Cerebellar cortex (tissue), 1 donor: ENCODE results near the gene PRELID2.
"Not testable (repeated sequence)": the region's sequence is repeated elsewhere in the genome, so short reads cannot be mapped to it uniquely, and the experiment has no call there.

Experiments used
- DNase-seq: peaks from one replicate; pipeline ENCODE4 v3.0.0-alpha.2; 2015; ENCODE audit warnings: low spot score

The PRELID2 gene

DNA sequence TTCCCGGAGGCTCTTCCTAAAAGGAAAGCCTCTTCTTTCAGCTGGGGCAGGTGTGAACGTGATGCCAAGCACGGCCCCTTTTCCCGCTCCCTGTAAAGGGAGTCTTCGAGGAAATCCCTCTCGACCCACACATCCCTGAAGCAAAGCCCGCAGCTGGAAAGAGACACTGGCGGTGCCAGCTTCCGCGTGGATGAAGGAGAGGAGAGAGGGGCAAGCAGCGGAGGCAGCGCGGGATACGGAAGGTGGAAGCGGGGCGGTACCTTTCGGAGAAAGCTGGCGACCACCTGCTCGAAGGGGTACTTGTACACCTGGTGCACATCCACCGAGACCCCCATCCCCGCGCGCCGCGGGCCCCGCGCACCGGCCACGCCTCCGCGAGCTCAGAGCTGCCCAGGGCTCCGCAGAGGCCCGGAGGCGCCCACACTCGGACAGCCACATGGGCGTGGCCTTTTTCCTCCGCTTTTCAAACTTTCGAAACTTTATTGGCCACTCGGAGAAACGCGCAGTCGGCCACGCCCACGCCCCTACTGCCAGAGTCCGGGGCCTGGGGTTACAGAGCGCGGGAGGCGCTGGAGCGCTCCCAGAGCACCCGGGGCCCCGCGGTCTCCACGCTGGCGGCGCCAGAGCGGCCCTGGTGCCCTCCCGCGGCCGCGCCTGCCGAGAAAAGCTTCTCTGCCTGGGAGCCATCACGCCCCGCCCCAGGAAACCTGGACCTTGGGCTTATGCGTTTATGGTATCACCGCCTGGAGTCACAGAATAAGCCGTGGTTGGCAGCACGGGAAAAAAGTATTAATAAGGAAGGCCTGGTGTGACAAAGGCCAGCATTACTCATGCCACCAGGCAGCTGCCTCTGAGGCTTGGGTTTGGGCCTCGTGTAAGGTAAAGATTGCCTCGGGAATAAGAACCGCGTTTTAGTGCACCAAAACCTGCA, at the start of gene PRELID2:
TSS of gene PRELID2 (minus strand) at position 426 of the 931 bp plus-strand sequence. CDS start at position 335, 91 bp downstream.
- peak; percentile 60 for DNase-seq

DNA sequence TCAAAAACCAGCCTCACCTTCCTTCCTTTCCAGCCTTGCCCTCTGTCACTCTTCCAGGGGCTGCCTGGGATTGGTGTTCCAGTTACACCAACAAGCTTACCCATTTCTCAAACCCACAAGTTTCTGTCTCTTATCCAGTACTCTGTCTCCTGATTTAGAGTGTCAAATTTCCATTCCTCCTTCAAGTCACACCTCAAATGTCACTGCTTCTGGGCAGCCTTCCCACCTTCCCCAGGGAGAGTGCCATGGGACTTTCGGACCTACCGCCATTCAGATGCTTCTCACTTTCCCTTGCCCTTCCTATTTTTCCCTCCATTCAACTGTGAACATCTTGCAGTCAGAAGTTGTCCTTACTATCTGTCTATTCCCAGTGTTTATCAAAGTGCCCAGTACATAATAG, 39.6 kb upstream of the PRELID2 start:
- no peak for DNase-seq

DNA sequence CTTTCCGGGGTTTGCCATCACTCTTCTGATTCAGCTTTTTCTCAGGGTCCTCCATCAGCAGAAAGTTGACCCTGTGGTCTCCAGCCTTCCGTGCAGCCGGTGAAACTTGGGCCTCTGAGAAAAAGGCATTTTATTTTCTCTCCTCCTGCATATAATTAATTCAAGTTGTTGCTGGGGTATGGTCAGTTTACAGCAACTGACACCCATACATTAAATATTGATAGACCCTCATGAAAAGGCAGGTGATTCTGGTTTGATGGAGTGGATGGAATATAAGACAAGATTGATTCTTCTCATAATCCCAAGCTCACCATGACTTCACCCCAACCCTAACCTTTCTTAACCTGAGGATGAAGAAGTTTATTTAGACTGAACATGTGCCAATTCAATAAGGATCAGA, 37.8 kb upstream of the PRELID2 start, which contains the start of gene GRXCR2:
TSS of gene GRXCR2 (minus strand) at position 101 of the 400 bp plus-strand sequence. CDS start at position 55, 46 bp downstream.
- no peak for DNase-seq

DNA sequence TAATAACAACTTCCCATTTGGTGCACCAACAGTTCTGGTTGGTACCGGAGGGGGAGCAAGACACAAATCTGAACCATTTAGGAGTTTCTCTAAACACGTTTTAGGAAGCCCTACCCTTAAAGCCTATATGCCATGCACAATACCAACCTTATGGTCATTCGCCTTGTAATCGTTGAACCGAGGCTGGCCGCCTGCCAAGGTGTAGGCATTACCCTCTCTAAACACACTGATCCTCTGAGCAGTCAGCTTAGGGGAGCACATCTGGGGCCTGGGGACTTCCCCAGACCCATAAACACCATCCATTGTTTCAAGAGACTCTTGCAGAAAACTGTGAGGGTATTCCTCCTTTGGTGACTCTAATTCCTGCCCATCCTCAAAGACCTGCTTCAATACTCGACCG, 37.3 kb upstream of the PRELID2 start:
- DNase-seq, result no peak

DNA sequence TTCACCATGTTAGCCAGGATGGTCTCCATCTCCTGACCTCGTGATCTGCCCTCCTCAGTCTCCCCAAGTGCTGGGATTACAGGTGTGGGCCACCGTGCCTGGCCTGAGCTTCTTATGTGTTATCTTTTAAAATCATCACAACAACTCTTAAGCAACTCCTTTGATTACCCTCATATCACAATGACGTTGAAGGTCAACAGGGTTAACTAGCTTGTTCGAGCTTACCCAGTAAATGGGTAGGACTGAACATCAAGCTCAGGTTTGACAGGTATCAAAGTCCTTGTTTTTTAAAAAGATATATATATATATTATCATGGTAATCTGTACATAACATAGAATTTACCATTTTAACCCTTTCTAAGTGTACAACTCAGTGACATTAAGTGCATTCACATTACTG, 34.6 kb upstream of the PRELID2 start:
- DNase-seq, result no peak

DNA sequence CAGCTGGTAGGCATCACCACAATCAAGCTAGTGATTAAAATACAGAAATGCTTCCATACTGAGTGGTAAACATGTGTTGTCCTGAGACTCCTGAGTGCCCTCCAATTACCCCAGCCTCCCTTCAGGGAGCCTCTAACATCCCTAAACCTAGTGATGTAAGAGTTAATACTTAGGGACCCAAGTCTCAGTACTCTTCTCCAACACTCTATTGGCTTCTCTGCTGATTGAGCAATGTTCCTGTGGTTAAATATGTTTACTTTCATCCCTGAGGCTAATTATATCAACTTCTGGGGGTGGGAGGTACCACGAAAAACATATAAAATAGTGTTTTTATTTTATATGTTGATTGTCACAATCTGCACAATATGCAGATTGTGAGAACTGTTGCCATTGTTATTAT, 32.7 kb upstream of the PRELID2 start:
- no peak for DNase-seq

DNA sequence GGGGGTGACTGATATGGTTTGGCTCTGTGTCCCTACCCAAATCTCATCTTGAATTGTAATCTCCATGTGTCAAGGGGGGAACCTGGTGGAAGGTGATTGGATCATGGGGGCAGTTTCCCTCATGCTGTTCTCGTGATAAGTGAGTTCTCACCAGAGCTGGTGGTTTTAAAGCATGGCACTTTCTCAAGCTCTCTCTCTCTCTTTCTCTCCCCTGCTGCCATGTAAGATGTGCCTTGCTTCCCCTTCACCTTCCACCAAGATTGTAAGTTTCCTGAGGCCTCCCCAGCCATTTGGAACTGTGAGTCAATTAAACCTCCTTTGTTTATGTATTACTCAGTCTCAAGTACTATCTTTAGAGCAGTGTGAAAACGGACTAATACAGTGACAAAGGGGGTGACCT, 29.3 kb upstream of the PRELID2 start:
- not testable (repeated sequence) for DNase-seq

DNA sequence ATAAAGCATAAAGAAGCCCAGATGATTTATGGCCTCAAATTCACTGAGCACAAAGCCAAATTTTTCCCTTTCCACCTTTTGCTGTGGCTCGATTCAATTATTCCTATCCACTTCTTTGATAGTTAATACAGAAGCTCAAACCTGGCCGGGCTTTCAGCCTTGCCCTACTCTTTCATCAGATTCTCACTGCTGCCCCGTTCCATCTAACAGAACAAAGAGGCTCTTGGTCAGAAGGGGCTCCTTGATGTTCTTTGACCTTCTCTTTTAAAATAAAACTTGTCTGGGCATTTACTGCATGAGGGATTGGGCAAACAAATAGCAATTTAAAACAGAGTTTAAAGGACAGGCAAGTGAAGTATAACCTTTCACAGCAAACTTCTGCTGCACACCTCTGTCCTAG, 27.9 kb upstream of the PRELID2 start:
- DNase-seq, result no peak

DNA sequence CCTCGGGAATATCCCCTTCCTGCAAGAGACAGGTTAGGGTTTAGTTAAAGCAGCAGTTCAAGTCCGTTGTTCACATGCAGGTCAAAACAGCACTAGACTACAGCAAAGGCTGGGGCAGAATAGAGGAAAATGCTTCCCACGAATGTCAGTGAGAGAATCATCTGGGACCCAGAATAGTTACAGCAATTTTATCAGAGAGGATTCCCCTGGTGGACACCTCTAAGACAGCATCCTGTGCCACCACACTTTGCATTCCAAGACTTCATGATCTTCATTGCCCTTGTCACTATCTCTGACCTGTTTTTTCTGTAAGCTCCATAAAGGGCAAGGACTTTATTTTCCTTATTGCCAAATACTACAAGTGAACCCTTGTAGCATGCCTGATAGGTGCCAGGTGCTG, 24.8 kb upstream of the PRELID2 start:
- no peak for DNase-seq

DNA sequence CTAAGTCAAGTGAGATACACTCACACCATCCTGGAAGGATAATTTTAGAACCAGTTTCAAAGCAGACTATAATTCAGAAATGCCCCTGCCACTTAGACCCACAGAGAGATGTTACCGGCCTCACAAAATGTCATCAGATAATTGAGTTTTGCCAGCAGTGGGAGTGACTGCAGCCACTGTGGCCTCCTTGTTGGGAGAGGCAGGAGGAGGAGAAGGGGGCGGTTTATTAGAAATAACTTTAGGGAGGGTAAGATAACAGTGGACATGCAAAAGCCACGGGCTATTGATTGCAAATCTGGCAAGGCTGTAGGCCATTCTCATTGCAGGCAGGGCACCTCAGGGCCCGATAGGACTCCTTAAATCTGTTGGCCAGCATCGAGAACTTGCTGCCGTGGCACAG, 24.3 kb upstream of the PRELID2 start:
- no peak for DNase-seq

DNA sequence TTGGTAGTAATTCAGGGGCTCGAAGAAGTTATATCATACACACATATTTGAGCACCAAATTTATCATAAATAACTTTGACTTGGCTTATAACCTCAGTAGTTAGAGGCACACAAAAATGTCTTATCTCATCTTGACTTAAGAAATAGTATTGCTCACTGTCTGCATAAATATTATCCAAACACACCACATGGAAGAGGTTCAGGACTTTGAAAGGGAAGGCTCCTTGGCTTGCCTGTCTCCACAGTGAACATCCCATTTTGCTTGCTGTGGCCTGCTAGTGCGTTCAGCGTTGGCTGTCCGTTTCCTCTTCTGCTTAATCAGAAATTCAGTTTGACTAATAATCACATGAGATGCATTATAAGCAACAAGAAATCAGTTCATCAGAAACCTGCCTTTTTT, 23.8 kb upstream of the PRELID2 start:
- DNase-seq, result no peak

DNA sequence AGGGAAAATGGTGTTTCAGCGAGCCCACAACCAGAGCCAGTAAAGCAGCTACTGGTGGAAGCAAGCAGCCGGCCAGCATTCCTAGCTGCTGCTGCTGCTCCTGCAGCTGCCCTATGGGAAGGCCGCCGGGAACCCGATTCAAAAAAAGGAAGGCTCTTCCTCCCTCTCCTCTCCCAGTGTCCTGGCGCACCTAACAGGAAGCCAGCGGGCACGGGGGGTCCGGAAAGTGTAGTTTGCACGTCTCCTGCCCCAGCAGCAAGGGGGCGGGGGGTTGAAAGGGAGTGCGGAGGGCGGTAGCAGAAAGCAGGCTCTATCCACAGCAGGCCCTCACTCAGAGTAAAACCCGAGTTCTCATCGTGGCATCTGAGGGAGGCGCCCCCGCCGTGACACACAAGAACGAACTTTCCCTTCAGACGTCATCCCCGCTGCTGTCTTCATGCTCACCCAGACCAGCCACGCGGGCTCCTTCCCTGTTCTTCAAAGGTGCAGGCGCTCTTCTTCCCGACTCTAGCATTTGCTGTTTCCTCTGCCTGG, 21.2 kb upstream of the PRELID2 start:
- no peak for DNase-seq

DNA sequence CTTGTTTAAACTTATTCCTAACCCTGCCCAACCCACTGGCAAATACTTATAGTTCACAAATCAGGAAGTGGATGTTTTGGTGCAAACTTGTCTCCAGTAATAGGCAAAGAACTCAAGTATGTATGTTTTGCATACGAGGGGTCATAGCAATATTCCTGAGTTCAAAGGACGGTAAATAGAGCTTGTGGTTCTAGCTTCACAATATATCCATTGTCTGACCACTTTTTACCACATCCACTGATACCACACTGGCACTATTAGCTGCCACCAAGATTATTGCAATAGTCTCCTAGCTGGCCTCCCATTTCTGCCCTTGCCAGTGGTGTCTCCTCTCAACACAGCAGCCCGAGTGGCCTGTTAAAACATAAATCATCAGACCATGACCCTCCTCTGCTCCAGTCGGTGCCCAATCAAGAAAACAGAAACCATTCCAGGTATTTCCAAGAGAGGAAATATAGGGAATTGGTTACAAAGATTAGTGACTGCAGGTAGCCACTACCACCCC, 20.7 kb upstream of the PRELID2 start:
- no peak for DNase-seq

DNA sequence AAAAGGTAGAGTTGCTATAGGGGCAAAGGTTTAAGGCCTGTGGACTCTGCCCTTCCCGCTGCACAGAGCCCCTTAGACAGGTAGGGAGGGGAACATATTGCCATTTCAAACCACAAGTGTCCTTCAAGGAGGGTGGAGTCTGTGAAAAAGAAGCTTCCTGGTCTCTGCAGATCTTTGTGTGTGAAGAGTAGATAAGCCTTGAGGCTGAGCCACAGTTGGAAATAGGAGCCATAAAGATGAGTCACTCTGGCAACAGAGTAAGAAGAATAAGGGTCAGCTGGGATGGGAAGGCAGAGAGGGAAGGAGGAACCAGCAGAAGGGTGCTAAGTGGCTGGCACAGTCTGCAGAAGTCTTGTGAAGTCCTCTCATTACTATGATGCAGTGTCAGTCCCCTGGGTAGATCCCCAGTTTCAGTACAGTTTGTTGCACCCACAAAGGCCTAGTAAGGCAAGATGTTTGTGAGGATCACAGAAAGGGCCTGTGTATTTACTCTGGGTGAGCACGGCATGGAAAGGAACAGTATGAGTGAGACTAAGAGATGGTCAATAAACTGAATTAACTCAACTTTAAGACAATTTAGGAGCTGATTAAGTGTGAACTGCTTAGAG, 19.6 kb upstream of the PRELID2 start:
- DNase-seq, result no peak

DNA sequence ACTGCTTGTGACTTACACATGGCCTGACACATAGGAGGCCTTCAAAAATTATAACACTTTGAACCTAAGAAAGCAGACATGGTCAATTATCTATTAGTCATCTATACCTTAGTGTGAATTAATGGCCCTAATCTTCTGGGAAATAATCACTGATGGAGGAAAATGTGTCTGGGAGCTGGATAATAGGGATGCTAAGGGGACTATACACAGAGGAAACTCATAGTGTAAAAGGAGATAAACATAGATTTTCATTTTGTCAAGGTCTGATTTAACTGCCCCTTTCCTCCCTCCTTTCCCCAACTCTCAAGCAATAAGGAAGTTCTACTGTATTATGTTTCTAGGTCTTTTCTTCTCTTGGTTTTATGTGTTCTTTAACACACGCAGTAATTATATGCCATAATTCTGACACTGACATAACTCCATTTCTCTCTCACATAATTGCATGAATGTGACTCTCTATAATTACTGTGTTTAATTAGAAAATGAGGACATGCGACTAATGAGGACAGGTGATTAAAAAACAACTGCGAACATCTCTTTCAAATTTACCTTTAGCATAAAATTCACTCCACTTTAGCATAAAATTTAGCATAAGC, 18.7 kb upstream of the PRELID2 start:
- no peak for DNase-seq

DNA sequence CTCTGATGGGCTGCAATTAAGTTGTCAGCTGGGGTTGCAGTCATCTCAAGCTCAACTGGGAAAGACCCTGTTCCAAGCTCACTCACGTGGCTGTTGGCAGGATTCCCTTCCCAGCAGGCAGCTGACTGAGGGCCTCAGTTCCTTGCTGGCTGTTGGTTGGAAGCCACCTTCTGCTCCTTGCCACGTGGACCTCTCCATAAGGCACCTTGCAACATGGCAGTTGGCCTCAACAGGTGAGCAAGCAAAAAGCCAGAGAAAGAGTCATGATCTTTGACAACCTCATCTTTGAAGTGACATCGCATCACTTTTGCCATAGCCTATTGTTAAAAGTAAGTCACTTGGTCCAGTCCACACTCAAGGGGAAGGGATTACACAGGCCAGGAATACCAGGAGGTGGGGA, 17.8 kb upstream of the PRELID2 start:
- no peak for DNase-seq

DNA sequence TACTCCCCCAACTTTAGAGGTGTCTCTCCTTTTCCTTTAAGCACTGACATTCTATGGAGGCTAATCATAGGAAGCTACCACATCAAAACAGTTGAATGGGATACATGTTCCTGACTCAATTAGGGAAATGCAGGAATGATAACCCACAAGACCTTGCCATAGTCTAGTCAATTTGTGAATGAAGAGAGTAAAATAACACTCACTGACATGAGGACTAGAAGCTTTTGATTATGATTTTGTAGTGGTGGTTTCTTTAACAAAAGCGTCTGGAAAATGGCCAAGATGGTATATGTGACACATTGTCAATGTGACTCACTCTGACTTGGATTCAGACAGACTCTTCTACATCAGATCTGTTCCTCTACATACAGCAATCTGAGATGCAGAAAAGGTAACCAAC, 13.7 kb upstream of the PRELID2 start:
- DNase-seq, result no peak

DNA sequence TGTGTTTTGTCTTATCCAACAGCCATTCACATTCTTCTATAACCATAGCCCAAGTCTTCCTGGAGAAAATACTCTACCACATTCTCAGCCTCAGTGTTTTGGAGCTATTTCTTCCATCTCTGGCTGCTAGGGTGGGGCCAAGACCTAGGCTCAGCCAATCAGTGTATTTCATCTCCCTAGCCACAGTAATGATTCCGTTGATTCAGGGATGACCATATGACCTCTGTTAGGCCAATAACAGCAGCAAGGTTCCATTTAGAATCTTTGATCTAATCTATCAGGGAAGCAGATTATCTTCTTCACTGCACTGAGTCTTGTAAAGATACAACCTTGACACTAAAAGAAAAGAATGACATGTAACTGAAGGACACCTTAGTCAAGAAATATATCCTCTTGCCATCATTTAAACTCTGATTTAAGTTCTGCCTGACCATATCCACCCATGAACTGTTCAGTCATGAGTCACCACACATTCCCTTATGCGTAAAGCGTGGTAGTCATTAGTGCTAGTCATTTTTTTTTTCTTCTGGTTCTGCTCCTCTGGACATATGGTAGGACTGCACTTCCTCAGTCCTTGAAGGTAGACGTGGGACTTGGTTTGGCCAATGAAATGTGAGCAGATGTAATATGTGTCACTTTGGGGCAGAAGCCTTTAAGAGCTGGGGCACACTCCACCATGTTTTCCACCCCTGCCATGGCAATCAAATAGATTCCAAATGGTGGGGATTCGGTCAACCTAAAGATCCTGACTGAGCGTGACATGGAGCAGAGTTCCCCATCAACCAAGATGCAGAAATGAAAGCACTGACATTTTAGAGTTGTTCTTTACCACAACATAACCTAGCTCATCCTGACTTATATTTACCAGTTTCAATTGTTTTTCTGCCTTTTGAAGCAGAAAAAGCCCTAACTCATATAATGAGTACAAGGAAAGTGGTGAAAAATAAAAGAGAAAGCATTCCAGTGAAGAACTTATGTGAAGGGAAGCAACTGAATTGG, 12.7 kb upstream of the PRELID2 start:
- DNase-seq, result no peak

DNA sequence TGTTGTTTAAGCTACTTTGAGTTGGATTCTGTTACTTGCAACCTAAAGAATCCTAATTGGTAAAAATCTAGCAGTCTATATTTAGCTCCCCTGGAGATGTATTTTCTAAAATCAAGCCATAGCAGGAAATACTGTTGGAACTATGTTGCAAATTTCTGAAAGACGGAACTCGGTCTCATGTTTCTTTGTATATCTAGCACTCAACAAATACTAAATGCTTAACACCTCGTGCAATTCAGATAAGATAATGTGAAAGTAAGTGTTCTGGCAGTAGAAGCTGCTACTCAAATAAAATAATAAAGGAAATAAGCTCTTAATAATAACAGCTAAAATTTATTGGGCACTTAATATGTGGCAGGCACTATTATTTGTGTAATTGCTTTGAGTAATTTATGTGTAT, 10.9 kb upstream of the PRELID2 start:
- DNase-seq, result no peak

DNA sequence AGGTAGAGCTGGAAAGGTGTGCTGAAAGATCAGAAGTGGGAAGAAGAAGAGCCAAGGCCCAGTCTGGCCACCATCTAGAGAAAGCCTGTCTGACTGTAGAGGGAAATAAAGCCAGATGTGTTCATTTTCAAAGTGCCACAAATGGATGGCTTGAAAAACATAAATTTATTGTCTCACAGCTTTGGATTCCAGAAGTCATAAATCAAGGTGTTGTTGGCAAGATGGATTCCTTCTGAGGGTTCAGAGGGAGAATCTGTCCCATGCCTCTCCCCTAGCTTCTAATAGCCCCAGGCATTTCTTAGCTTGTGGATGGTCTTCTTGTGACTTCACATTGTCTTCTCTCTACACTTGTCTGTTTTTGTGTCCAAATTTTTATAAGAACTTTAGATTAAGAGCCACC, 6.2 kb upstream of the PRELID2 start:
- no peak for DNase-seq

DNA sequence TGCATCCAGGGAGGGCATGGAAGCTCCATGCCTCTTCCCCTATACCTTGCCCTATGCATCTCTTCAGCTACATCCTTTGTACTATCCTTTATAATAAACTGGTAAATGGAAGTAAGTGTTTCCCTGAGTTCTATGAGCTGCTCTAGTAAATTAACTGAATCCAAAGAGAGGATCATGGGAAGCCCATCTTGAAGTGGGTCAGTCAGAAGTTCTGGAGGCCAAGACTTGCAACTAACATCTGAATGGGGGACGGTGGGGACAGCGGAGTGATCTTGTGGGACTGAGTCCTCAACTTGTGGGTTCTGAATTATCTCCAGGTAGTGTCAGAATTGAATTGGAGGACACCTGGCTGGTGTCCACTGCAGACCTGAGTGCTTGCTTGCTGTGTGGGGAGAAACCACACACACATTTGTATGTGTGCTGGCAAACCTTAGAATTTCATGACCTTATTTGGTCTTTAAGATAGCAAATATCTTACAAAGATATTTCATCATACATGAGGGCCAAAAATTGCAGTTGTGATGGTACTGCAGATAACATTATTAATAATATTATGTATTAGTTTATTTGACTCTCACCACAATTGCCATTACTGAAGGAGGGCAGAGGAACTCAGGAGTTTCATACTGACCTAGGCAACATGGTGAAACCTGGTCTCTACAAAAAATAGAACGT, 5.5 kb upstream of the PRELID2 start:
- no peak for DNase-seq
